Mesendoderm (in vitro differentiated cells): ENCODE results near the gene RAB28.

Source experiments
- DNase-seq: peaks from one replicate; pipeline ENCODE4 v3.0.0; 2013
- H2AK5ac ChIP-seq: 2 replicates; pipeline ENCODE4 v1.6.1; 2013; ENCODE audit warnings: low read length, inconsistent platforms
- H2BK120ac ChIP-seq: 2 replicates; pipeline ENCODE4 v1.6.1; 2013; ENCODE audit warnings: low read depth, mild to moderate bottlenecking, low read length, moderate library complexity, mixed read lengths
- H2BK15ac ChIP-seq: replicated peaks from 2 replicates; pipeline ENCODE4 v1.6.1; 2013; ENCODE audit warnings: low read depth, mild to moderate bottlenecking, moderate library complexity
- H2BK5ac ChIP-seq: 2 replicates; pipeline ENCODE4 v1.6.1; 2013; ENCODE audit warnings: low read length, inconsistent platforms
- H3K18ac ChIP-seq: 2 replicates; pipeline ENCODE4 v1.6.1; 2013; ENCODE audit warnings: mild to moderate bottlenecking, low read length, mixed read lengths
- H3K23ac ChIP-seq: one replicate; pipeline ENCODE4 v1.6.1; 2013; ENCODE audit warnings: low read length
- H3K27ac ChIP-seq: 2 replicates; pipeline ENCODE4 v1.5.1; 2013; ENCODE audit warnings: low read depth, mild to moderate bottlenecking, inconsistent platforms, low read length, moderate library complexity
- H3K27me3 ChIP-seq: 2 replicates; pipeline ENCODE4 v1.6.1; 2013; ENCODE audit warnings: low read length, control low read depth, mild to moderate bottlenecking, inconsistent platforms; ENCODE audit not compliant: insufficient read depth, poor library complexity
- H3K36me3 ChIP-seq: 2 replicates; pipeline ENCODE4 v1.6.1; 2013; ENCODE audit warnings: low read length, inconsistent platforms; ENCODE audit not compliant: control insufficient read depth, insufficient read depth
- H3K4ac ChIP-seq: one replicate; pipeline ENCODE4 v1.6.1; 2013; ENCODE audit warnings: low read depth, mild to moderate bottlenecking, low read length, moderate library complexity
- H3K4me1 ChIP-seq: 2 replicates; pipeline ENCODE4 v1.6.1; 2013; ENCODE audit warnings: low read depth, low read length, inconsistent platforms; ENCODE audit not compliant: control insufficient read depth
- H3K4me2 ChIP-seq: 2 replicates; pipeline ENCODE4 v1.6.1; 2013; ENCODE audit warnings: low read length
- H3K4me3 ChIP-seq: 2 replicates; pipeline ENCODE4 v1.5.1; 2013; ENCODE audit warnings: mild to moderate bottlenecking, low read length
- H3K56ac ChIP-seq: one replicate; pipeline ENCODE4 v1.6.1; 2013; ENCODE audit warnings: low read length
- H3K79me1 ChIP-seq: 2 replicates; pipeline ENCODE4 v1.6.1; 2013; ENCODE audit warnings: low read length, inconsistent platforms
- H3K79me2 ChIP-seq: 2 replicates; pipeline ENCODE4 v1.6.1; 2013; ENCODE audit warnings: mild to moderate bottlenecking, low read length; ENCODE audit not compliant: control insufficient read depth, insufficient read depth
- H3K9ac ChIP-seq: 2 replicates; pipeline ENCODE4 v1.6.1; 2013; ENCODE audit warnings: low read length, inconsistent platforms
- H4K5ac ChIP-seq: one replicate; pipeline ENCODE4 v1.6.1; 2013; ENCODE audit warnings: low read length
- H4K8ac ChIP-seq: one replicate; pipeline ENCODE4 v1.6.1; 2013; ENCODE audit warnings: low read depth, mild to moderate bottlenecking, control low read depth, low read length, moderate library complexity
- WGBS: extraction: QIAGEN DNeasy Blood & Tissue Kit; methylation state at CpG from one replicate; pipeline ENCODE4 v1.1.7; 2013; ENCODE audit warnings: low lambda C conversion rate, missing lambda C conversion rate; ENCODE audit not compliant: insufficient coverage; ENCODE audit errors: extremely low coverage; 5-methylcytosine and 5-hydroxymethylcytosine counted together

The RAB28 gene

GRCh38 chr4:13328591-13328990, 155.5 kb downstream of the RAB28 start:
- DNase-seq = no peak
- no peak overlapping the region for H3K27ac ChIP-seq
- no peaks in the 10 kb centered on the region for H3K79me2 ChIP-seq
- no peaks in the 10 kb centered on the region for H3K27me3 ChIP-seq
- no CpG with 5 or more reads among the region's 2 CpGs for WGBS
- H3K4me1 ChIP-seq = no peaks in the 10 kb centered on the region
- H3K79me1 ChIP-seq = no peaks in the 10 kb centered on the region
- H3K18ac ChIP-seq = no peak overlapping the region
- no peak overlapping the region for H2BK5ac ChIP-seq
- H3K9ac ChIP-seq = no peak overlapping the region
- no peak overlapping the region for H2BK120ac ChIP-seq
- no peak overlapping the region for H3K56ac ChIP-seq
- no peak overlapping the region for H4K8ac ChIP-seq
- H3K23ac ChIP-seq = no peak overlapping the region
- no peak overlapping the region for H4K5ac ChIP-seq
- H3K36me3 ChIP-seq = no peaks in the 10 kb centered on the region
- no peak overlapping the region for H2BK15ac ChIP-seq
- H2AK5ac ChIP-seq = no peak overlapping the region
- H3K4me2 ChIP-seq = no peak overlapping the region
- H3K4ac ChIP-seq = no peak overlapping the region
- no peak overlapping the region for H3K4me3 ChIP-seq

GRCh38 chr4:13327991-13328390, 156.1 kb downstream of the RAB28 start:
- no peak overlapping the region for H3K4me2 ChIP-seq
- H3K4me1 ChIP-seq = no peaks in the 10 kb centered on the region
- no peak overlapping the region for H3K4me3 ChIP-seq
- no CpG with 5 or more reads among the region's 3 CpGs for WGBS
- H3K23ac ChIP-seq = no peak overlapping the region
- H4K8ac ChIP-seq = no peak overlapping the region
- no peaks in the 10 kb centered on the region for H3K79me2 ChIP-seq
- H3K18ac ChIP-seq = no peak overlapping the region
- H3K36me3 ChIP-seq = no peaks in the 10 kb centered on the region
- no peak overlapping the region for H3K4ac ChIP-seq
- no peaks in the 10 kb centered on the region for H3K79me1 ChIP-seq
- no peak overlapping the region for H2AK5ac ChIP-seq
- H2BK120ac ChIP-seq = no peak overlapping the region
- H3K27me3 ChIP-seq = no peaks in the 10 kb centered on the region
- H3K9ac ChIP-seq = no peak overlapping the region
- no peak overlapping the region for H4K5ac ChIP-seq
- H3K56ac ChIP-seq = no peak overlapping the region
- no peak overlapping the region for H2BK5ac ChIP-seq
- no peak overlapping the region for H2BK15ac ChIP-seq
- H3K27ac ChIP-seq = no peak overlapping the region
- no peak for DNase-seq

GRCh38 chr4:13325744-13326143, 158.4 kb downstream of the RAB28 start:
- DNase-seq = peak; percentile 19
- Histone ChIP-seq H4K8ac (no peak overlapping the region), H2AK5ac (no peak overlapping the region), H2BK120ac (no peak overlapping the region), H3K4me2 (no peak overlapping the region), H4K5ac (no peak overlapping the region), H3K4me3 (no peak overlapping the region), H3K18ac (no peak overlapping the region), H3K27me3 (no peaks in the 10 kb centered on the region), H3K23ac (no peak overlapping the region), H2BK15ac (no peak overlapping the region), H2BK5ac (no peak overlapping the region), H3K4me1 (no peaks in the 10 kb centered on the region), H3K27ac (no peak overlapping the region), H3K36me3 (no peaks in the 10 kb centered on the region), H3K9ac (no peak overlapping the region), H3K4ac (no peak overlapping the region), H3K79me2 (no peaks in the 10 kb centered on the region), H3K56ac (no peak overlapping the region), H3K79me1 (no peaks in the 10 kb centered on the region)
- WGBS = no CpG with 5 or more reads among the region's 3 CpGs

DNA sequence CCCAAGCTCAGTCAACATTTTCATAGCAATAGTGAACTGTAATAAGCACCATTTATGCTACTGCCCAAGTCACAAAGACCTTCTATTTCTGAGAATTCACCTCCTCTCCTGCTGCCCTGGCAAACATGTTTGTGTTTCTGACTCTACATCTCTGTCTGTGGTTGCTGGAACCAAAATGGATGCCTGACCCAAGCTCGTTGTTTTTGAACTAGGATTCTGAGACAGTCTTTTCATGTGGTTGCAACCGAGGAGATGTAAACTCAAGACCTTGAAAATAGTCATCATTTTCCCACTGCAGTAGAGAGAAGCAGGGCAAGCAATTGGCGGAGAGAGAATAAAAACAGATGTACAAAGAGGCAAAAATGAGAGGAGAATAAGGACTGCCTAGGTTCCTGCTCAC, 160.2 kb downstream of the RAB28 start:
- Histone ChIP-seq H4K8ac (no peak overlapping the region), H3K79me2 (no peaks in the 10 kb centered on the region), H3K79me1 (no peaks in the 10 kb centered on the region), H3K4me3 (no peak overlapping the region), H2BK120ac (no peak overlapping the region), H2BK5ac (no peak overlapping the region), H3K9ac (no peak overlapping the region), H3K18ac (no peak overlapping the region), H3K4ac (no peak overlapping the region), H3K23ac (no peak overlapping the region), H3K4me1 (no peaks in the 10 kb centered on the region), H3K27ac (no peak overlapping the region), H3K36me3 (no peaks in the 10 kb centered on the region), H2BK15ac (no peak overlapping the region), H3K4me2 (no peak overlapping the region), H2AK5ac (no peak overlapping the region), H3K56ac (no peak overlapping the region), H4K5ac (no peak overlapping the region), H3K27me3 (no peaks in the 10 kb centered on the region)
- WGBS = no CpG with 5 or more reads among the region's 3 CpGs
- DNase-seq = no peak

- Histone ChIP-seq H3K4ac (no peak overlapping the region), H2BK120ac (no peak overlapping the region), H3K4me2 (no peak overlapping the region), H2AK5ac (no peak overlapping the region), H3K27ac (no peak overlapping the region), H4K8ac (no peak overlapping the region), H3K79me2 (no peaks in the 10 kb centered on the region), H3K23ac (no peak overlapping the region), H3K4me3 (no peak overlapping the region), H3K4me1 (no peaks in the 10 kb centered on the region), H3K79me1 (no peaks in the 10 kb centered on the region), H2BK5ac (no peak overlapping the region), H3K36me3 (no peaks in the 10 kb centered on the region), H3K56ac (no peak overlapping the region), H3K18ac (no peak overlapping the region), H4K5ac (no peak overlapping the region), H3K9ac (no peak overlapping the region), H2BK15ac (no peak overlapping the region), H3K27me3 (no peaks in the 10 kb centered on the region)
- DNase-seq = no peak
These were observed 161.4 kb downstream of the RAB28 start for GRCh38 chr4:13322681-13323101.
